HG02885 (cell line): ENCODE measurements around the gene MAP2K3.
"Not testable (repeated sequence)": the region's sequence is repeated elsewhere in the genome, so short reads cannot be mapped to it uniquely, and the experiment has no call there.

ENCODE experiments used
- ATAC-seq: cut with Tn5 transposase; IDR thresholded peaks from one replicate; pipeline ENCODE4 v1.9.1; 2021; ENCODE audit warnings: mild to moderate bottlenecking; ENCODE audit not compliant: unreplicated experiment, poor library complexity

The MAP2K3 gene

DNA sequence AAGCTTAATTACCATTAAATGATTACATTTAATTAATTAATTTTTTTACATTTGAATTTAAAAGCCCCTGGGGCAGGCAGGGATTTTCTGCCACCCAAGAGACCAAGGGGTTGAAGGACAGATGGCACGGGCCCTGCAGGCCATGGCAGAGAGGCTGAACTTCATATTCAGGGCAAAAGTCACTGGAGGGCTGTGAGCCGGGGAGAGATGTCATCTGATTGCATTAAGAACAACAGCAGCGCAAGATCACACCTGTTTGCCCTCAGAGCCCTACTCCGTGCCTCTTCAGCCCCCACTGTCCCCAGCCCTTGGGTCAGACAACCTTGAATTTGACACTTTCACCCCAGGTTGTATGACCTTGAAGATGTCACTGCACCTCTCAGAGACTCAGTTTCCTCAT is 35.9 kb downstream of the MAP2K3 start:
- not testable (repeated sequence) for ATAC-seq

GRCh38 chr17:21321061-21321460 is 36.5 kb downstream of the MAP2K3 start:
- not testable (repeated sequence) for ATAC-seq

DNA sequence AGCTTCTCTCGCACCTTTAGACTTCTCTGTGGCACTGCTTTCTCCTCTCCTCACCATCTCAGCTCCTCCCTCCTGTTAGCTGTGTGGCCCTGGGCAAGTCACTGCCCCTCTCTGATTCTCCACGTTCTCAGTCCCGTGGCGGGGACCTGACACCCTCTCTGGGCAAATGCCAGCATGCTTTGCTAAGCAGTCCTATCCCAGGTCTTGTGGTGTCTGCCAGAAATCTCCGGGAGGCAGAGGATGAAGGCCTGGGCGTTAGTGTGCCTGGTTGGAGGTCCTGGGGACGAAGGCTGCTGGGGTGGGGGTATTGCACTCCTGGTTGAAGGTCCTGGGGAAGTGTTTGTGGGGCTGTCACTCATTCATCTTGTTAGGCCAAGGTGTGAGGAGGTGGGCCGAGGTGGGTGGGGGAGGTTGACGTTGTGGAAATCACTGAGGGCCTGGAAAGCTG is 37.3 kb downstream of the MAP2K3 start:
- ATAC-seq: not testable (repeated sequence)

DNA sequence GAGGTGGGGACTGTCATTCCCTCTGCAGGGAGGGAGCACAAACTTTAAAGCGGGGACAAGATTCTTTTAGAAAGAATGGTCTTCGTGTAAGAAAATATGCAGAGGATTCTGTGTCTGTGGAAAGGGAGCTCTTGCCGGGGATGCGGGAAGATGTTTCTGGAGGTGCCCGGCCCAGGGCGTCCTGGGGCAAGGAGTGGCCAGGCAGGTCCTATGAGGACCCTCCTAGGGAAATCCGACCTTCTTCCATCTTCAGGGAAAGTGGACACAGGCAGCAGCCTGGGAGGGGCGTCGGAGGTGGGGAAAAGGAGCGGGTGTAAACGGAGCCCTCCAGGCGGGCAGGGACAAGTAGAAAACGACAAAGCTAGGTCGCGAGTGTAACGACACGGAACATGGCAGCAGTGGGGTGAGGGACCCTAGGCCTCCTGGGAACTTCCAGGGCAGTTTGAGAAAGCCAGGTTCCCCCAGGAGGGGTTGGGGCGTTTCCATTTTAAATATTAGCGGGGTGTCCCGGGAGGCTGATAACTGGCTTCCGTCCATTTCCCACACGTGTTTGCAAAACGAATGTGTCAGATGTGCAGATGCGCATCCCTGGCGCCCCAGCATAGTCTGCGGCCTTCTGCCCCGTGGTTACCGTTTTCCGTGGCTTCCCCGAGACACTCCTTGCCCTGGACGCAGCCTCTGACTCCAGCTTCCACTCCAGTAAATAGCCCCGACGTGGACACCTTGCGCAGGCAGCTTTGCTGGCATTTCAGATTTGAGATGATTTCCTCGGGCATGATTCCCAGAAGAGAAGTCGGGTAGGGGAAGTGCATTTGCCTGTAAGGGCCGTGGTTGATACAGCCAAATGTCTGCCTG is 39.0 kb downstream of the MAP2K3 start:
- not testable (repeated sequence) for ATAC-seq

- not testable (repeated sequence) for ATAC-seq
Measured at GRCh38 chr17:21324741-21325140, 40.2 kb downstream of the MAP2K3 start.

GRCh38 chr17:21327921-21328320 is 43.4 kb downstream of the MAP2K3 start:
- not testable (repeated sequence) for ATAC-seq

DNA sequence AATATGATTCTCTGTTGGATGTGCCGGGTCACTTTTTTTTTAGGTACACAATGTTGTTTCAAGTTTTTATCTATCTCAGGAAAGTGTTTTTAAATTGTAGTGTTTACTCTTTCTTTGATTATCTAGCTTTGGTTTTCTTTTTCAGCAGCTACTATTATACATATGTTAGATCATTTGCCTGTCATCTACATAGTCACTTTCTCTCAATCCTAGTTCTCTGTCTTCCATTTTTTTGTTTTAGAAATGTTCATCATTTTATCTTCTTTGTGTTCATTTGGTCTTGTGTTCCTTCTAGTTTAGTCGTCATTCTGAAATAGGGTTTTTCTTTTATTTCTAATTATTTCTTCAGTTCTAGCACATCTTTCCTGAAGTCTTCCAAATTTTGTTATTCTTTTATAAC is 44.3 kb downstream of the MAP2K3 start:
- ATAC-seq: not testable (repeated sequence)

DNA sequence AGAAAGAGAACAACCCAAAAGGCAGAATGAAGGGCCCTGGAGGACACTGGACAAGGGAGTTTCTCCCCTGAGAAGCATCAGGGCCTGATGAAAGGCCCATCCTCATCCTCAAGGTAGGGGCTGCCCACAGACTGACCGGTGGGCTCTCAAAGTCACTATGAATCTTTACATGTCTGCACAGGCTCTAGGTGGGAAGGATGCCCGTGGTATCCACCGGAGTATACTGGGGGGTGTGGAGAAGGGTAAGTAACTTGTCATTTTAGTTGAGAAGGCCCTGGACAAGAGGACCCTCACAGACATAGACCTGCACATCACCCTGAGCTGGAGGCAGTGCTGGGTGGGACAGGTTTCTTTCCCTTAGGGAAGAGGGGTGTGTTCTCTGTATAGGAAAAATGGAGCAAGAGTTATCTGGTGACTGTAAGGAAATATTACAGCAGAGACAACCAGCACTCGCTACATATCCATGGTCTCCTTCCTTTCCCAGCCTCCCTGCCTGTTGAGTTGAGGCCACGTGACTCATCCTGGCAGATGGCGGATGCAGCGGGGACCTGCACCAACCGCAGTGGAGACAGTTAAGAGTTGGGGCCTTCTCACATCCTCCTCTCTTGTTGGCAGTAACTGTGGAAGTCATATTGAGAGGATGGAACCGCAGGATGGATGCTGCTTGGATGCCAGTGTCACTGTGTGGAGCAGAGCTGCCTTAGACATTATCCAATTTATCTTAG is 46.1 kb downstream of the MAP2K3 start:
- ATAC-seq: no peak

- ATAC-seq: not testable (repeated sequence)
Measured at GRCh38 chr17:21336541-21337294, 52.2 kb downstream of the MAP2K3 start.

DNA sequence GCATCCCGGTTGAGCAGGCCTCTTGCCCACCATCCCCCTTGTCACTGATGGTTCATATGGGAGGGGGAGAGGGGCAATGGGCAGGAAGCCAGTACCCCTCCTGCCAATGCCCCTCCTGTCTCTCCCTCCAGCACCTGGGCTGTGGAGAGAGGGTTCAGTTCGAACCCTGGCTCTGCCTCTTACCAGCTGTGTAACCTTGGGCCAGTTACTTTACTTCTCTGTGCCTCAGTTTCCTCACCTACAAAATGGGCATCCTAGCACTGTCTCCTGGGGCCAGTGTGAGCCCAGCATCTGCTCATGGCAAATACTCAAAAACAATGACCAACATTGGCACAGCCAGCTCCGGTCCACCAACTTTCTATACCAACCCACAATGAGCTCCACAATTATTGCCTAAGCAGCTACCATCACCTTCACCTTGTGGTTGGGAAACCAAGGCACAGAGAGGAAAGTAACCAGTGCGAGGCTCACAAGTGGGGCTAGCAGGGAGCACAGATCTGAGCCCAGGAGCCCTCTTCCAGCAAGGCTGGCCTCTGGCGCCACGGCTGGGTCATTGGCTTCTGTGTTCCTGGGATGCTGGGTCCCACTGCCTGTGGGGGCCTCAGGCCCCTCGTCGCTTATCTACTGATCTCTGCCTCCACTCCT is 53.6 kb downstream of the MAP2K3 start:
- not testable (repeated sequence) for ATAC-seq

DNA sequence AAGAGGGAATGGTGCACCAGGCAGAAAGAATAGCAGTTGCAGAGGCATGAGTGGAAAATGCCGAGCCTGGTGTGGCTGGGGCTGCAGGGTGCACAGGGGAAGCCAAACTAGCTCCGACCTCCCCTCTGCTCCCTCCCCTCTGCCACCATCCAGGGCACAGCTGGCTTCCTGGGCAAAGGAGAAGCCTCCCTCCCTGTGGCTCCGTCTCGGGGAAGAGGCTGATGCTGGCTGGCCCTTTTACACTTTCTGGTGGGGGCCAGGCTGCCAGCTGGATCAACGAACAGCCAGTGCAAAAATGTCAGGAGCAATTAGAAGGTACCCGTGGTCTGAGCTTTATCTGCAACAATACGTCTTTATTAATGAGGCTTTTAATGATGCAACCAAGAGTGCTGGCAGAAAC is 54.5 kb downstream of the MAP2K3 start:
- ATAC-seq: no peak

- not testable (repeated sequence) for ATAC-seq
Measured at GRCh38 chr17:21339571-21339970, 55.1 kb downstream of the MAP2K3 start.

DNA sequence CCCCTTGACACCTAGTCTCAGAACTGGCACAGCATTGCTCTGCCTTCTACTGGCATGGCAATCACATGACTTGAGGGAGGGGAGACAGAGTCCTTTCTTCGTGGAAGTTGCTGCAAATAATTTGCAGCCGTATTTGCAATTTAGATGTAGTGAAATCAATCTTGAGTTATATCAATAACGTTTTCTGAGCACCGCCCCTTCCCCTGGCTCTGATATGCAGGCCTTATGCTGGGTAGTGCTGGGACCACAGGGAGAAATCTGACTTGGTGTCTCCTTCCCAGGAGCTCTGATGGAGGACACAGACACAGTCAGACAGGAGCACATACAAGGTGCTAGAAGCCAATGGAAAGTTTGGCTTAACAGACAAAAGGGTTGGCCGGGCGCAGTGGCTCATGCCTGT is 55.9 kb downstream of the MAP2K3 start:
- ATAC-seq: not testable (repeated sequence)

DNA sequence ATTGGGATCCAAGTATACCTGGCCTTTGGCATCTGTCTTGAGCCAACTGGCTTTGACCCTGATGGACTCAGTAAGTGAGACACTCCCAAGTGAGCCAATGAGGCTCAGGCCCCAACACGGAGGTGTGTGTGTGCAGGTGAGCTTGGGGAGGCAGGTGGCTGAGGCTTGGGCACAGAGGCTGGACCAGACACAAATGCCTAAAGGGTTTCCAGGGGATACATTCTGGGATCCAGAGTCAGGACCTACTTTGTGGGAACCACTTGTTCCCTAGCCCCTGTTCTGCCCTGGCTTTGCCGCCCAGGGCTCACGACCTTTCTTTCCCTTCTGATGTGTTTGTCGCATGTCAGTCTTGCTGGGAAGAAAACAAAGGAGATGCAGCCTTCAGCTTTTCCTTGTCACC is 56.8 kb downstream of the MAP2K3 start:
- ATAC-seq: not testable (repeated sequence)

DNA sequence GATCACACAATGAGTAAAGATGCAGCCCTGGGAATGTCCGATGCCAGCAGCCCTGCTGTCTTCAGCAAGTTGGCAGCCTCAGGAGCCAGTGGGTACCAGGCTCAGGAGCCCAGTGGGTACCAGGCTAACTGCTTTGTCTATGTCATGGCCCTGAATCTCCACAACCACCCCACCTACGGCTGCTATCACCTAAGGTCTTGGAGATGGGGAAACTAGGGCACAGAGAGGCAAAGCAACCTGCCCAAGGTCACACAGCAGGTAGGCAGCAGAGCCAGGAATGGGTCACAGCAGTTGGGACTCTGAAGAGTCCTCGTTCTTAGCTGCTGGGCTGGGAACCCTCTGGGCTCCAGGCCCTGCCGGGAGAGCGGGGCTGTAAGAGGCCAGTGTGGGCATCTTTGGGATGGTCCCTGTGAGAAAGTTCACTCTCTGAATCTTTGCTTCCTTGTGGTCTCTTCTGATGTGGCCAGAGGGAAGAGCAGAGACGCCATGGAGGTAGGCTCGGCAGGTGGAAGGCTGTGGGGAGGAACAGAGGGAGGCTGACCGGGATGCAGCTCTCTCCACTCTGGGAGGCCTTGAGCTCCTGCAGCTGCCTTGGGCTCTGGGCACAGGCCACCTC is 57.5 kb downstream of the MAP2K3 start:
- ATAC-seq: not testable (repeated sequence)

- not testable (repeated sequence) for ATAC-seq
Measured at GRCh38 chr17:21343061-21343949, 58.8 kb downstream of the MAP2K3 start.

DNA sequence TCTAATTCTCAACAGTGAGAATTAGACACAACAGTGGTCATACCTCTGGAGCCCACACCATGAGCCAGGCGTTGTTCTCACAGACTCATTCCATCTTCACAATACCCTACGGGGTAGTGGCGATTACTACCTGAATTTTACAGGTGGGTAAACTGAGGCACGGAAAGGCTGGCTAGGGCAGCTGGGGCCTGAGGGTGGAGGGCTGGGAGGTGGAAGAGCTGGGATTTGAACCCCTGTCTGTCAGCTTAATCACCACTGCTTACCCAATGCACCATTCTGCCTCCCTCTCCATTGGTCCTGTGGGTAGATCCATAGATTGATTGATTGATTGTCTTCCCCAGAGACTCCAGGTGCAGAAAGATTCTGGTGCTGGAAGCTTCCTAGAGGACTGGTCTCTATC is 60.3 kb downstream of the MAP2K3 start:
- ATAC-seq: not testable (repeated sequence)

- no peak for ATAC-seq
Measured at GRCh38 chr17:21345236-21345635, 60.7 kb downstream of the MAP2K3 start.

DNA sequence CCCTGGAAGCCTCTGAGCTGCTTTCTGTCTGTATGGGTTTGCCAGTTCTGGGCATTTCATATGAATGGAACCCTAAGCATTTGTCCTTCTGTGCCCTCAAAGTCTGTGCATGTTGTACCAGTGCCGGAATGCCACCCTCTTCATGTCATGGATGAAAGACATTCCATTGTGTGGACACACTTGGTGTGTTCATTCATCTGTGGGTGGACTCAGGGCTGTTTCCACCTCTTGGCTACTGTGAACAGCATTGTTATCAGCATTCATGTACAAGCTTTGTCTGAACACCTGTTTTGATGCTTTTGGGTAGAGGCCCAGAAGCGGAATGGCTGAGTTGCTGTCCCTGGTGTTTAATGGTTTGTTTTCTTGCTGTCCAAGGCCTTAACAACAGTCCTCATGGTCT is 61.6 kb downstream of the MAP2K3 start:
- ATAC-seq: not testable (repeated sequence)
